MM.1S (cell line): ENCODE measurements around the gene ASH1L.

Source experiments
- EZH2 ChIP-seq: fragments of 300-600 bp; sonication (generic); optimal IDR thresholded peaks from 2 replicates; pipeline ENCODE3; 2017; ENCODE audit warnings: low read depth, mild to moderate bottlenecking, antibody characterized with exemption, low read length, mixed read lengths
- TF ChIP-seq, protein P1 (sequence below): fragments of 300-600 bp; sonication (generic); IDR thresholded peaks from 2 replicates; pipeline ENCODE4 v1.5.1; 2016; ENCODE audit warnings: antibody characterized with exemption, low read length, mixed read lengths

DNA sequence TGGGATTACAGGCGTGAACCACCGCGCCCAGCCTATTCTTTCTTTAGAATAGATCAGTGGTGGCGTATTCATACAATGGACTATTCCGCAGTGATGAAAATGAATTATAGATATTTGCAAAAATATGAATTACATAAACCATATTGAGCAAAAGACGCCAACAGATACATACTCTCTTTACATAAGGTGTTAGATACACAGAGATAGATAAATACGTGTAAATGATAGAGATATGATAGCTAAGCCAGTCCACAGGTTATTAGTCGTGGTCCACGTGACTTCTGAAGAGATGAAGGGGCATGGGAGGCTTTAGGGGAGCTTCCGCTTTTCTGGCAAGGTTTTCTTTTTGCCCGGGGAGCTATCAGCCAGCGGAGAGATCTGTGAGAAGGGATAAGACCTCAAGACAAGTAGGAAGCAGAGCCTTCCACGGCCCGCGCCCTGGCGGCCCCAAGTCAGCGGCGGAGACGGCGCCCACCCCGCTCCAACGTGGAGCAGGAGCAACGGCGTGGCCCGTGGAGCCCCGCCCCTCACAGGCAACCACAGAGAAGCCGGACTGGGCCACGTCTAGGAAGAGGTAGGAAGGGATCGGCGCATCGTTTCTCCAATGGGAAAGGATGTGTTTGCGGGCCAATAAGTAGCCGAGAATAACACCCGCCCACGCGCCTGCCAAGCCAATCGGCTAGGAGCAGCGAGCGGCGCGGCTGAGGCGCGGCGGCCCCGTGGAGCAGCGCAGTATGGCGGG lies 47.1 kb upstream of the ASH1L start, which contains the start of gene MSTO1:
- TF ChIP-seq, protein P1, sequence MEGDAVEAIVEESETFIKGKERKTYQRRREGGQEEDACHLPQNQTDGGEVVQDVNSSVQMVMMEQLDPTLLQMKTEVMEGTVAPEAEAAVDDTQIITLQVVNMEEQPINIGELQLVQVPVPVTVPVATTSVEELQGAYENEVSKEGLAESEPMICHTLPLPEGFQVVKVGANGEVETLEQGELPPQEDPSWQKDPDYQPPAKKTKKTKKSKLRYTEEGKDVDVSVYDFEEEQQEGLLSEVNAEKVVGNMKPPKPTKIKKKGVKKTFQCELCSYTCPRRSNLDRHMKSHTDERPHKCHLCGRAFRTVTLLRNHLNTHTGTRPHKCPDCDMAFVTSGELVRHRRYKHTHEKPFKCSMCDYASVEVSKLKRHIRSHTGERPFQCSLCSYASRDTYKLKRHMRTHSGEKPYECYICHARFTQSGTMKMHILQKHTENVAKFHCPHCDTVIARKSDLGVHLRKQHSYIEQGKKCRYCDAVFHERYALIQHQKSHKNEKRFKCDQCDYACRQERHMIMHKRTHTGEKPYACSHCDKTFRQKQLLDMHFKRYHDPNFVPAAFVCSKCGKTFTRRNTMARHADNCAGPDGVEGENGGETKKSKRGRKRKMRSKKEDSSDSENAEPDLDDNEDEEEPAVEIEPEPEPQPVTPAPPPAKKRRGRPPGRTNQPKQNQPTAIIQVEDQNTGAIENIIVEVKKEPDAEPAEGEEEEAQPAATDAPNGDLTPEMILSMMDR = no peak
- TF ChIP-seq EZH2 = no peak
